Loucy (cell line): ENCODE results near the gene ECE2.
A peak's percentile ranks its signal among the peaks of the same experiment; 100 is the strongest.

Experiments used
- H2AFZ ChIP-seq: fragments of 200-600 bp; sonication (generic); 2 replicates; pipeline ENCODE4 v1.6.0; 2016; ENCODE audit warnings: antibody characterized with exemption, mild to moderate bottlenecking, low read length, moderate library complexity
- H3F3A ChIP-seq: fragments of 200-600 bp; 2 replicates; pipeline ENCODE4 v1.6.0; 2016; ENCODE audit warnings: antibody characterized with exemption, low read depth, mild to moderate bottlenecking
- H3K27me3 ChIP-seq: fragments of 200-600 bp; sonication (generic); 2 replicates; pipeline ENCODE4 v1.6.1; 2014; ENCODE audit warnings: low read length, mild to moderate bottlenecking; ENCODE audit not compliant: insufficient read depth, poor library complexity, severe bottlenecking
- H3K36me3 ChIP-seq: fragments of 200-600 bp; sonication (generic); 2 replicates; pipeline ENCODE4 v1.6.1; 2016; ENCODE audit warnings: low read length; ENCODE audit not compliant: insufficient read depth
- H3K4me1 ChIP-seq: fragments of 200-600 bp; sonication (generic); 2 replicates; pipeline ENCODE4 v1.5.1; 2014; ENCODE audit warnings: low read length, mild to moderate bottlenecking; ENCODE audit not compliant: insufficient read depth, poor library complexity, severe bottlenecking
- H3K4me2 ChIP-seq: fragments of 200-600 bp; sonication (generic); 2 replicates; pipeline ENCODE4 v1.6.0; 2014; ENCODE audit warnings: antibody characterized with exemption, low read length, low read depth, mild to moderate bottlenecking; ENCODE audit not compliant: poor library complexity, severe bottlenecking
- H3K4me3 ChIP-seq: fragments of 200-600 bp; sonication (generic); 2 replicates; pipeline ENCODE4 v1.5.1; 2014; ENCODE audit warnings: low read length, mild to moderate bottlenecking, mixed read lengths; ENCODE audit not compliant: poor library complexity, severe bottlenecking
- H3K79me2 ChIP-seq: fragments of 200-600 bp; sonication (generic); 2 replicates; pipeline ENCODE4 v1.6.1; 2014; ENCODE audit warnings: low read length; ENCODE audit not compliant: insufficient read depth
- H3K9ac ChIP-seq: fragments of 200-600 bp; sonication (generic); 2 replicates; pipeline ENCODE4 v1.6.0; 2014; ENCODE audit warnings: mild to moderate bottlenecking, low read depth, low read length, moderate library complexity; ENCODE audit not compliant: poor library complexity, severe bottlenecking
- H3K9me2 ChIP-seq: fragments of 200-600 bp; sonication (generic); replicated peaks from 2 replicates; pipeline ENCODE4 v1.6.1; 2016; ENCODE audit warnings: low read depth, low read length, mixed read lengths
- H3K9me3 ChIP-seq: fragments of 200-600 bp; sonication (generic); 2 replicates; pipeline ENCODE4 v1.6.1; 2014; ENCODE audit warnings: mild to moderate bottlenecking, antibody characterized with exemption, low read length, low read depth; ENCODE audit not compliant: insufficient read depth
- H4K20me1 ChIP-seq: fragments of 200-600 bp; sonication (generic); 2 replicates; pipeline ENCODE4 v1.6.0; 2014; ENCODE audit warnings: antibody characterized with exemption, low read length, mild to moderate bottlenecking; ENCODE audit not compliant: insufficient read depth, poor library complexity, severe bottlenecking
- EZH2phosphoT487 ChIP-seq: fragments of 200-600 bp; IDR thresholded peaks from 2 replicates; pipeline ENCODE4 v1.6.1; 2018; ENCODE audit warnings: antibody characterized with exemption, mild to moderate bottlenecking, moderate library complexity, borderline replicate concordance
- TF ChIP-seq, protein P1 (sequence below): fragments of 200-600 bp; sonication (generic); conservative IDR thresholded peaks from 2 replicates; pipeline ENCODE4 v1.5.1; 2014; ENCODE audit warnings: mild to moderate bottlenecking, antibody characterized with exemption, low read length

ECE2 gene

DNA sequence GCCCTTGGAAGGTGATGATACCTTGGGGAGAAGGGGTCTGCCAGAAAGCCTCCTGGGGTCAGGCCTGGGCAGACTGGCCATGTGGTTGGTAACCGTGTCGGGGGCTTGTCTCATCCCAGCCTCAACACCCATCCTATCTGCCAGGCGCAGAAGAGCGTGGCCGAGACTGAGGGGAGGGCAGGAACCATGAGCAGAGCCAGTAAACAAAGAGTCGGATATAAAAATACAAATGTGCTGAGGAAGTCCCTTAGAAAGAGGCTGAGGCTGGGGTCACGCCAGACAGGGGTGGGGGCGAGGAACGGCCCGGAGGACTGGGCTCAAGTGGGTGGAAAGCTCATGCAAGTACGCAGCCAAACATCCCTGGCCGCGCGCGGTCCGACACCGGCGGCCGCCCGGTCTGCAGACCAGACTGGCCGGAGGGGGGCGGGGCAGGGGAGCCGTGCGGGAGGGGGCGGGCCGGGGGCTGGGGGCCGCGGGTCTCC is 16.4 kb upstream of the ECE2 start:
- no peak overlapping the region for H3K4me2 ChIP-seq
- H4K20me1 ChIP-seq: no peaks in the 10 kb centered on the region
- H3K9me2 ChIP-seq: no peaks in the 10 kb centered on the region
- H3K79me2 ChIP-seq: no peaks in the 10 kb centered on the region
- H3K27me3 ChIP-seq: no peaks in the 10 kb centered on the region
- H3K9me3 ChIP-seq: no peaks in the 10 kb centered on the region
- H2AFZ ChIP-seq: no peak overlapping the region
- H3K4me3 ChIP-seq: no peak overlapping the region
- TF ChIP-seq, protein P1, sequence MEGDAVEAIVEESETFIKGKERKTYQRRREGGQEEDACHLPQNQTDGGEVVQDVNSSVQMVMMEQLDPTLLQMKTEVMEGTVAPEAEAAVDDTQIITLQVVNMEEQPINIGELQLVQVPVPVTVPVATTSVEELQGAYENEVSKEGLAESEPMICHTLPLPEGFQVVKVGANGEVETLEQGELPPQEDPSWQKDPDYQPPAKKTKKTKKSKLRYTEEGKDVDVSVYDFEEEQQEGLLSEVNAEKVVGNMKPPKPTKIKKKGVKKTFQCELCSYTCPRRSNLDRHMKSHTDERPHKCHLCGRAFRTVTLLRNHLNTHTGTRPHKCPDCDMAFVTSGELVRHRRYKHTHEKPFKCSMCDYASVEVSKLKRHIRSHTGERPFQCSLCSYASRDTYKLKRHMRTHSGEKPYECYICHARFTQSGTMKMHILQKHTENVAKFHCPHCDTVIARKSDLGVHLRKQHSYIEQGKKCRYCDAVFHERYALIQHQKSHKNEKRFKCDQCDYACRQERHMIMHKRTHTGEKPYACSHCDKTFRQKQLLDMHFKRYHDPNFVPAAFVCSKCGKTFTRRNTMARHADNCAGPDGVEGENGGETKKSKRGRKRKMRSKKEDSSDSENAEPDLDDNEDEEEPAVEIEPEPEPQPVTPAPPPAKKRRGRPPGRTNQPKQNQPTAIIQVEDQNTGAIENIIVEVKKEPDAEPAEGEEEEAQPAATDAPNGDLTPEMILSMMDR: no peak
- TF ChIP-seq EZH2phosphoT487: no peak
- H3K9ac ChIP-seq: no peak overlapping the region
- H3K36me3 ChIP-seq: no peaks in the 10 kb centered on the region
- peaks cover 8% of the 10 kb centered on the region for H3K4me1 ChIP-seq
- H3F3A ChIP-seq: no peaks in the 10 kb centered on the region; the same call in 1 of the 2 replicates

DNA sequence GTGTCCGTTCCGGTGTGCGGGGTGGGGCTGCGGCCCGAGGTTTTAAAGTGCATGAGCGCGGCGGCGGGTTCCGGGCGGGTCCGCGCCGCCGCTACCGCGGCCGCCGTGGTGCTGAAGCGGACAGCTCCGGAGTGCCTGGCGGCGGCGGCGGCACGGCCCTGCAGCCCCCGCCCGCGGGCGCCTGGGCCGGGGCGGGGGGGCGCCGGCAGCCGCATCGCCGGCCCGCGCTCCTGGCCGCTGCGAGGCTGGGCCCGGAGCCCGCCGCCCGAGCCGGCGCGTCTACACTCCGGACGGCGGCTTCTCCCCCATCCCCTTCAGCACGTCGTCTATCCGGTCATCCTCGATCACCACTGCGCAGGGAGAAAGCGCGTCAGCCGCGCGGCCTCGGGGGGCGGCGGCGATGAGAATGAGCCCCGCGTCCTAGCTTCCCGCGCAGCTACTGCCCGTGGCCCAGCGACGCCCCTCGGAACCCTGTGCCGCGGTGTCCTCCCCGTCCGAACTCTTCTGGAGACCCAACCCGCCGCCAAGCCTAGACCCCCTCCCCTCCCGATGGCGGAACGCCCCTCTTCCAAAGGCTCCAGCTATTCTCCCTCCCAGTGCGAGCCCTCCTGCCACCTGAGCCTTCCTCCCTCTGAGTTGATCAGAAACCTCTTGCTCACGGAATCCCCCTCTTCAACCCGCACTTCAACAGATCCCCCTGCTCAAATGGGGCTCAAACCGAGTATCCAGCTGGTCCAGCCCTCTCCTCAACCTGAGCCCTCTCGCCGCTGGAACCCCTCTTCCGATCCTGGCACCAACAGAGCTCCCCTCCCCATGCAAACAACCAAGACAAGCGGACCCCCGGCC is 15.7 kb upstream of the ECE2 start:
- H3K4me1 ChIP-seq: peaks cover 8% of the 10 kb centered on the region
- H2AFZ ChIP-seq: no peak overlapping the region
- no peaks in the 10 kb centered on the region for H4K20me1 ChIP-seq
- H3K36me3 ChIP-seq: no peaks in the 10 kb centered on the region
- no peaks in the 10 kb centered on the region for H3K79me2 ChIP-seq
- no peaks in the 10 kb centered on the region for H3K9me2 ChIP-seq
- no peaks in the 10 kb centered on the region for H3K9me3 ChIP-seq
- H3F3A ChIP-seq: no peaks in the 10 kb centered on the region; the same call in 1 of the 2 replicates
- peak overlapping the region; percentile 57 for H3K4me2 ChIP-seq
- no peak overlapping the region for H3K9ac ChIP-seq
- peak overlapping the region; percentile 75 for H3K4me3 ChIP-seq
- TF ChIP-seq, protein P1: no peak
- no peak for TF ChIP-seq EZH2phosphoT487
- no peaks in the 10 kb centered on the region for H3K27me3 ChIP-seq

DNA sequence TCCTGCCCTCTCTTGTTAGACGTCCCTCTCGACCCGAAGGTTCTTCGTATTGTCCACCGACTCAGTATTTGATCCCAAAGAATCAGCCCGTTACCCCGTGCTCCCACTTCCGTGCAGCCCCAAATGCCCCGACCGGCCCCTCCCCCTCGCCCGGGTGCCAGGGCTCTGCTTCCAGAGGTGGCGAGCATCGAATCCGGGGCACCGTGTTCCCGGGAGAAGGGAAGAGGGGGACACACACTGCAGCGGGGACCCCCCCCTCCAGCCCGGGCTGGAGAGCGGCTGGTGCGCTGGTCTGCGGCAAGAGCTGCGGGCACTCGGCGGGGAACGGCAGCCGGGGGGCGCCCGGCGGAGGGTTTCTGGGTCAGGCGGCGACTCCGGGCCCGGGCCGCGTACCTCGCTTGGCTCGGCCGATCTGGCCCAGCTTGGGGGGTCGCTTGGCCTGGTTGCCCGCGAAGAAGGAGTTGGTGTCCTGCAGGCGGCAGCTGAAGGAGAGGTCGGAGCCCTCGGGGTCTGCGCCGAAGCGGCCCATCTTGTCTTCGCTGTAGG is 15.0 kb upstream of the ECE2 start:
- H3K79me2 ChIP-seq: no peaks in the 10 kb centered on the region
- no peaks in the 10 kb centered on the region for H3K36me3 ChIP-seq
- H3K4me3 ChIP-seq: peak overlapping the region; percentile 75
- peak overlapping the region; percentile 70 for H3K9ac ChIP-seq
- H3K9me3 ChIP-seq: no peaks in the 10 kb centered on the region
- H2AFZ ChIP-seq: peak overlapping the region; percentile 83
- no peaks in the 10 kb centered on the region; the same call in 1 of the 2 replicates for H3F3A ChIP-seq
- peaks cover 8% of the 10 kb centered on the region for H3K4me1 ChIP-seq
- no peaks in the 10 kb centered on the region for H4K20me1 ChIP-seq
- H3K9me2 ChIP-seq: no peaks in the 10 kb centered on the region
- TF ChIP-seq EZH2phosphoT487: no peak
- TF ChIP-seq, protein P1: no peak
- H3K27me3 ChIP-seq: no peaks in the 10 kb centered on the region
- H3K4me2 ChIP-seq: peak overlapping the region; percentile 57
